NCI-H146 (cell line): ENCODE measurements around the gene TMEM170B.
A peak's percentile ranks its signal among the peaks of the same experiment; 100 is the strongest.

Experiments
- DNase-seq: peaks from one replicate; lab custom pipeline; 2025; lab: John Stamatoyannopoulos, UW

The TMEM170B gene

DNA sequence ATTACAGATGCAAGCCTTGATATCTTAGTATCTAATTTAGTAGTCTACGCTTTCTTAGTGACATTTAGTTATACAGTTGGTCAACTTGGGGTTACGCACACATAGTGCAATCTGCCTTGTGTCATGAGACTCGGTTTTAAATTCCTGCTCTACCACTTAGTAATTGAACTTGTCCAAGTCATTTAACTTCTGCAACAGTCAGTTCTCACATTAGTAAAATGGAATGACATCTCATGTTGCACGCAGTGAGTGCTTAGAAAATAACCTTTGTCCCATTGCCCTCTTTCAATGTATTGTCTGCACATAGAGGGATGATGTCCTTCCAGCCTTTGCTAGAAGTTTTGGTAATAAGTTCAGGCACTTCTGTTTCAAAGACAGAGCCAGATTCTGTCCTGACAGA is 48.6 kb downstream of the TMEM170B start:
- DNase-seq: no peak

DNA sequence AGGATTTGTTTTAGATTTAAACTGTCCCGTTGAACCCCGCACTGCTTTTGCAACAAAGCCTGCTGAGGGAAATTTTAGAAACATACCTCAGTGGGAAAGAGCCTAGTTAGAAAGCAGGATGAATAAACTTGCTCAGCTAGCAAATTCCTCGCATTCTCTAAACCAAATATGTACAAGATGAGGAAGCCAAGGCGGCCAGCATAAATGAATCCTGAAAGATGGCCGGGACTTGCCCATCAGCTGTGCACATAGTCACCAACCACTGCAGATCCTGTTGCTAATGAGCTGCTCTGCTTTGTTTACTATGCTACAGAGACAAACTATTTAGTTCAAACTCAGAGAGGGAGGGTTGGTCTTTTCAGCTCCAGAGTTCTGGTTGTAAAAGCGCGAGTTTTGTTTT is 49.0 kb downstream of the TMEM170B start:
- no peak for DNase-seq

DNA sequence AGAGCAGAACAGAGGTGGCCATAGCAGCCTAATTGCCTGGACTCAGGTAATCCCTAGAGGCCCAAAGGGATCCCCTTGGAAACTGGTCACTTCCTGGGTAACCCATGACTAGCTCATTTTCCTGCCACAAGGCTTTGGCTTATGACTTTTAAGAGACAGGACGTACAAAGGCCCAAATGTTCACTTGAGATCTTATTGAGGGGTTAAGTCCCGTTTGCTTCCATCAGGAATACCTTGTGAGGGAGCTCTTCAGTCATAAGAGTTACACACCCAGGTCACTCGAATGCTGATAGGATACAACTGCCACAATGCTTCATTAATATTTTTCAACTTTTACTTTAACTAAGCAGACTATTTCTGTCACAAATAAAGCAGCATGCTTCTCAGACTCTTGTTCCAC is 51.7 kb downstream of the TMEM170B start:
- DNase-seq: no peak

DNA sequence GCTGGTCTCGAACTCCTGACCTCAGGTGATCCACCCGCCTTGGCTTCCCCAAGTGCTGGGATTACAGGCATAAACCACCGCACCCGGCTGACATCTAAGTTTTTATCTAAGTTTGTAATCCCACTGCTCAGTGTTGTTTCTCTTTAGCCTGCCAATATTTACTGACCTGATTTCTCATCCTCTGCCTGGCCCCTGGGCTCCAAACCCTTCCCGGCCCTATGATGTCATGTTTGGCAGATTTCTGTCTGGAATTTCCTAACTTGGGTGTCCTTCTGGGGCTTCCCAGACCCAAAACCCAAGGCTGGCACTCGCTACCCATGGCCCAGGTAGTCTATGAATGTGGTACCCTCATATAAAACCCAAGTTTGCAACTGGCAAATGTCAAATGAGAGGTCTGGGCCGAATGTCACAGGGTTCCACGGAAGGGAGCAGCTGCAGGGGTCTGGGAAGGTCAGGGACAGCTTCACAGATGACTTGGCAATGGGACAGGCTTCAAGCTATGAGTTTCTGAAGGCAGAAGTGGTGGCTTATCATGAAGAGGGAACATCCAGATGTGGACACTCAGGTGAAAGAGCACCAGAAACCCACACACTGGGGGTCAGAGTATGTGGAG is 54.9 kb downstream of the TMEM170B start:
- DNase-seq: no peak

DNA sequence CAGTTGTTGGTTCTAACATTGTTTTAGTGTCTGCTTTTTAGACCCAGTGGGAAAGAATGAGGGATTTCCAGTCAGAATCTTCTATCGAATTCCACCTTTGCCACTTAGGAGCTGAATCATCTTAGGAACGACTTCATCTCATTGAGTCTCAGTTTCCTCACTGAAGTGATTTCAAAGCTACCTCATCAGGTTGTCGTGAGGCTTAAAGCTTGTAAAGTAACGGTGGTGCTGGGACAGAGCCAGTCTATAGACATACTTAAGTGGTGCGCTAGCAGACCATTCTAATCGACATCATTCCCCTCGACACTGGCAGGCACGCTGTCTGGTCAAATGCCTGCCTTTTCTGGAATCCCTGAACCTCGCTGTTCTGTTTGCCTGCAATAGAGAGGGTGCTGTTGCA is 55.5 kb downstream of the TMEM170B start:
- no peak for DNase-seq

DNA sequence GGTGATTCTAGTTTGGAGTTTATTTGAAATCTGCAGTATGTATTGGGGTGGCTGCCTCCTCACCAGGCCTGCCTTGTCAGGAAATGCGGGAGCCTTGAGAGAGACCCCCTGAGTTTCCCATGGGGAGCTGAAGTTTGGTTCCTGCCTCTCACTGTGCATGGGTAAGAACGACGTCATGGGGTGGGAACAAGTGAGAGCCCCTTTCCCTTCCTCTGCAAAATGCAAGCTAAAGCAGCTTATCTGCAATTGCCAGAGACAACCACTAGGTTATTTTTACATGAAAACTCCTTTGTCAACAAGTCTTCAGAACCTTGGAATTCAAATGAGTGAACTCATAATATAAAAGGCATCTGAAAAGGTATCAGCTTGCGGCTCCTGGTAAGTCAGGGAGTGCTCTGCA is 58.4 kb downstream of the TMEM170B start:
- no peak for DNase-seq

DNA sequence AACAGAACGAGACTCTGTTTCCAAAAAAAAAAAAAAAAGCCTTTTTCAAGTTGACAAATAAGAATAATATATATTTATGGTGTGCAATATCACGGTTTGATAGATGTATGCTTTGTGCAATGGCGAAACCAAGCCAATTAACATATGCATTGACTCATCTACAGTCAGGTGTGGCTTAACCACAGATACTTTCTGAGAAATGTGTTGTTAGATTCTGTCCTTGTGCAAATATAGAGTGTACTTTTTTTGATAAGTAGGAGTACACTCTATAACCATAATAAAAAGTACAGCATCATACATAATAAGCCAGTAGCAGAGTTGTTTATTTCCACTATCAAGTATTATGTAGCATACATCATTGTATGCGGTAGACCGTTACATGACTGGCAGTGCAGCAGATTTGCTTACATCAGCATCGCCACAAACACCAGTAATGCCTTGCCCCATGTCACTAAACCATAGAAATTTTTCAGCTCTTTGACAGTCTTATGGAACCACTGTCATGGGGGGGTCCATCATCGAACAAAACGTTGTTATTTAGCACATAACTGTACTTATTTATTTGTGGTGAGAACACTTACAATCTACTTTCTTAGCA is 59.2 kb downstream of the TMEM170B start:
- DNase-seq: no peak

DNA sequence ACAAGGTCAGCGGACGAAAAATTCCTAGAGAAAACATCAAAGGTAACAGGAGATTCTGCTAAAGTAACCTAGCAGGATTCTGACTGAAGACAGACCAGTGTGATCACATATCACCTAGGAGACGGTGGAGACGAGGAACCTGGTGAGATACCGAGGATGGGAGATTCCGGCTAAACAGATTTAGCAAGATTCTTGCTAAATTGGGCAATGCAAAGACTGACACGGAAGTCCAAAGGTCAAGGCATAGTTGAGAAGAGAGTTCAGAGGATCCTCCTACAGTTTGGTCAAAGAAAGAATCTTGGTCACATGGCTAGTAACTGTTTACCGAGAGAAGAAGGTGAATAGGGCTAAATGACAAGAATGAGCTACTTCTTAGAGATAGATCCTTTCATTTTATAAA is 61.1 kb downstream of the TMEM170B start:
- DNase-seq: no peak

DNA sequence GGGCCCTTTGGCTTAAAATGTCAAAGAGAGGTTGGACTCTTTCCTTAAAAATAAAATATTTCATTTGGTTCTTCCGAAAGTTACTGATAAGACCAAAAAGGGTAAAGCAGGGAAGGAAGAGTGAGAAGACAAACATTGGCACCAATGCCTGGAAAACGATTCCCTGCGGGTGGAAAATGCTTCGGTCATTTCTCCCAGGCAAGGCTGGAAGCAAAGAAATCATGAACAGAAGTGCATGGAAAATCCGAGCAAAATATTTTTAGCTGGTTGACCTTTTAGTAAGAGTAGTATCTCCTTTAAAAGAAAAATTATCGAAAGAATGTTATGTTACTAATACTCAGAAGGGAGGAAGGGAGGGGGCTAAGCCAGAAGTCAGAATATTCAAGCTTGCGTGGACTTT is 62.7 kb downstream of the TMEM170B start:
- no peak for DNase-seq

DNA sequence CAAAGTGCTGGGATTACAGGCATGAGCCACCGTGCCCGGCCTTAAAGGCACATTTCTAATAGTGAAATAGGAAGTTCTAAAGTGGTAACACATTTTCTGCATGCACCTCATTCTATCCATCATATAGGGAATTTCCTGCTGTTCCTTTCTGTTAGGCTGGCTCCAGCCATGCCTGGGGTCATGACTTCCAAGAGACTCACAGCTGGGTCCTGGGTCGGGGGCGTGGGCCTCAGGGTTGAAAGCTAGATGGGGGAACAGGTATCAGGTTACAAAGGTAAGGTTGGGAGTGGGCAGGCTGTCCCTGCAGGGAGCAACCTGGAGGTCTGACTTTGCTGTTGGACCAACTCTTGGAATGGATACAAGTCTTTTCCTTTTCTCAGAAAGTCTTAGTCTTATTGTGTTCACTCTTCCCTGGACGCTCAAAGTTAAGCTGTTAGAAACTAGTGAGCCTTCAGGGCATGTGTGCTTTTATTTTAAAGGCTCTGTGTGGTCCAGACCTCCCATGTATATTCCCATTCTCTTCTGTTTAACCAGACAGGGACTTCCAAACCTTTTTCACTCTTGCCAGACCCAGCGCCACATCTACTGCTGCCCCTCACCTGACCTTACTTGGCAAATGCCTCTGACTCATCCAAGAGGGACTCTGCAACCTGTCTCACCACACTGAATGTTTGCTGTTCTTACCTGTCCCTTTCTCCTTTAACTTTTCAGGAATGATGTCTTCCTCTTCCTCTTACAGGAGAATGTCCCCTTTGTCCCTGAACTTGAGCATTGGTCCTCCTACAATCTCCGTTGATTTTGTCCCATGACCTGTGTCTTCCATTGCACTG is 64.4 kb downstream of the TMEM170B start:
- no peak for DNase-seq

DNA sequence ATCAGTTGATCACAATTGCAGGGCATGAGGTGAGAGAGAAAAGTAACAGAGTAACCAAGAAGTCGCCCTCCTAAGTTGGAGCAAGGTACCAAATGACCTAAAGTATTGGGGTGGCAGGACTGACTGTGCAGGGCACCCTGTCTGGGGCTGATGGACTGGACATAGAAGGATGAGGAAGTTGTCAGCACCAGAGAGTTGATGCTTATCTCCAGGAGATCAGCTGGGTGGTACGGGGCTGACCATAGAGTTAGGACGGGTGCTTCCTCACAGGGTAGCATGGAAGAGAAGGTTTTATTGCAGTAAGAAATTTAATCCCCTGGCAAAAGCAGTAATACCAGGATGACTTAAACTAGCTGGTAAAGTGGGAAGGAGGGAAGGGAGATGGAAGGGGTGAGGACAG is 66.7 kb downstream of the TMEM170B start:
- no peak for DNase-seq

DNA sequence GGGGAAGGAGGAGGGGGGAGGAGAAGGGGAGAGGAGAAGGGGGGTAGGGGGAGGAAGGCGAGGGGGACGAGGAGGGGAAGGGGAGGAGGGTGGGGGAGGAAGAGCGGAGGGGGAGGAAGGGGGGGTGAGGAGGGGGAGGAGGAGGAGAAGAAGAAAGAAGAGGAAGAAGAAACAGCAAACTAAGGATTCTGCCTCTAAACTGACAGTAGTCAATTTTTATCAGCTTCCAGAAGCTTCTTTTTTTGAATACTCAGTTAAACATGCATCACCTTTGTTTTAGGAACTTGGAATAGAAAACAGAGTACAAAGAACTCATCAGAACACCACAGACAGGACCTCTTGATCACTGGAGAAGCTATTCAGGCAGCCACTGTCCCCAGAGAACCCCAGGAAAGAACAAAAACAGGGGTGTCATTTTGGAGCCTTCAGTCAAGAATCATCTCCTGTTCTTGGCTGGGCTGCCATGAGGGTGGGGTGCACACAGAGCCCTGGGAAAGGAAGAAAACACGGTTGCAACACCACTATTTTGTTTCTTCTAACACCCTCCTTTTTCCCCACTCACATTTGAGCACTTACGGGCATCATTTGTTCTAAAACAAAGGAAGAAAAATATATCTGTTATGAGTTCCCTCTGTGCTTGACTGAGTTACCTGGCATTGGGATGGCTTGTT is 67.4 kb downstream of the TMEM170B start:
- no peak for DNase-seq

DNA sequence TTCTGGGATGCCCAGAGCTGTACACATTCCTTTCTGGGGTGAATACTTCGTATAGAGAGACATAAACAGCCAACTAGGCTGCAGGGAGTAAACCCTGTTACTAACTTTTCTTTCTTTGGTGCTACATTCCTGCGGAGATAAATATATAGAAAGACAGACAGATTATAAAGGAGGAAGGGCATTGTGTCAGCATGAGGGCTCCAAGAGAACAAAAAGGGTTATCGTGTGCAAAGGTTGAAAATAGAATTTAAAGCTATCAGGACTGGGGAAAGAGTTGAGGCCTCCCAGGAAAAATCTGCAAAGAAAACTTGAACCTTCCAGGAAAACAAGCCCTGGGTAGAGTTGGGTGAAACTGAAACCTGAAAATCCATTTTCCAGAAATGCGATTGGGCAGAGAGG is 68.0 kb downstream of the TMEM170B start:
- no peak for DNase-seq

DNA sequence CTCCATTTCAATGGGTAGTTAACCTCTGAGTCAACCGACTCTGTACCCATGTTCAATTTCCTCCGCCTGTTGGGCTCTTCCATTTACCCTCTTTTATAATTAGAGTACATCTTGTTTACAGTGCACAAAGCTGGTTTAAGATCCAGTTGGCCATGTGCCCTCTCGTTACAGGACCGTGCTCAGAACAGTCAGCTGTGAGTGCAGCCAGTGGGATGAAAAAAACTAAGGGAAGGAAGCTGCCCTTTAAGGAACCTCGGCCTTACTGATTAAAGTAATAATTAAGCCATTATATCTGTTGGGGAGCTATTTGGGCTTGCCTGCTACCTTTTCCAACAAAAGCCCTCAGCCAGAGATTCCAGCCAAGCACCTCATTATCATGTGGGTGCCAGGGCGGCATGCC is 68.8 kb downstream of the TMEM170B start:
- peak; percentile 13 for DNase-seq

DNA sequence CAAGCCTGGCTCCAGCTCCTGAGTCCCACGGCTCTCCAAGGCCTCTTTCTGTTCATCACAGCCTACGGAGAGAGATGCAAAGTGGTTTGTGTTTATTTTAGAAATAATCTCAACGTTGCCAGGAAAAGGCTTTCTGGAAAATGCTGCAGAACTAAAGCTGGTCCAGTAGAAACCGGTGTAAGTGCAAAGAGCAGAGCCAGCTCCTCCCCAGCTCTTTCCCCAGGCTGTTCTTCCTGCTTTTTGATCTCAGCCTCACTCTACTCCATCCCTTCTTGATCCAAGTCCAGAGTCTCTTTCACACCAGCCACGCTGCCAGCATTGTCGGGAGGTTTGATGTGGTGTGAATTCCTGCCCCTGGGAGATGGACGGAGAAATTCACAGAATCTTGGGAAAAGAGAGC is 69.8 kb downstream of the TMEM170B start:
- DNase-seq: no peak

DNA sequence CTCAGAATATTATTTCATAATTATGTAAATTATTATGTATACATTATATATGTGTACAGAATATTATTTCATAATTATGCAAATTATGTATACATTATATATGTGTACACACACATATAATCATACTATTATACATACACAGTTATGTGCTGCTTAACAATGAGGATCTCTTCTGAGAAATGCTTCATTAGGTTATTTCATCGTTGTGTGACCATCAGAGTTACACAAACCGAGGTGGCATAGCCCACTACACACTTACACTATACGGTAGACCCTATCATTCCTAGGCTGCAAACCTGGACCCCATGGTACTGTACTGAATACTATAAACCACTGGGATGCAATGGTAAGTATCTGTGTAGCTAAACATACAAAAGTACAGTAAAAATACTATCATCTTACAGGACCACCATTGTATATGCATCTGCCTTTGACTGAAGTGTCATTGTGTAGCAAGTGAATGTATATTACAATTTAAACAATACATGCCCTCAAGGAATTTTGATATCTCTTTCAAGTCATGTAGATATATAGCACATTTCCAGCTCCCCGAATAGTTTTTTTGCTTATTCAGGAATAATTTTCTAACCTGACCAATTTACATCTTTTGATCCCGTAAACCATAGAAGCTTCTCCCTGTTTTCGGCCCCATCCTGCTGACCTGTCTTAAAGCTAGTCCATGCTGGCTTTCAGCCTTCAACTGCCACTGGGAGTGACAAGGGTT is 71.2 kb downstream of the TMEM170B start:
- no peak for DNase-seq

DNA sequence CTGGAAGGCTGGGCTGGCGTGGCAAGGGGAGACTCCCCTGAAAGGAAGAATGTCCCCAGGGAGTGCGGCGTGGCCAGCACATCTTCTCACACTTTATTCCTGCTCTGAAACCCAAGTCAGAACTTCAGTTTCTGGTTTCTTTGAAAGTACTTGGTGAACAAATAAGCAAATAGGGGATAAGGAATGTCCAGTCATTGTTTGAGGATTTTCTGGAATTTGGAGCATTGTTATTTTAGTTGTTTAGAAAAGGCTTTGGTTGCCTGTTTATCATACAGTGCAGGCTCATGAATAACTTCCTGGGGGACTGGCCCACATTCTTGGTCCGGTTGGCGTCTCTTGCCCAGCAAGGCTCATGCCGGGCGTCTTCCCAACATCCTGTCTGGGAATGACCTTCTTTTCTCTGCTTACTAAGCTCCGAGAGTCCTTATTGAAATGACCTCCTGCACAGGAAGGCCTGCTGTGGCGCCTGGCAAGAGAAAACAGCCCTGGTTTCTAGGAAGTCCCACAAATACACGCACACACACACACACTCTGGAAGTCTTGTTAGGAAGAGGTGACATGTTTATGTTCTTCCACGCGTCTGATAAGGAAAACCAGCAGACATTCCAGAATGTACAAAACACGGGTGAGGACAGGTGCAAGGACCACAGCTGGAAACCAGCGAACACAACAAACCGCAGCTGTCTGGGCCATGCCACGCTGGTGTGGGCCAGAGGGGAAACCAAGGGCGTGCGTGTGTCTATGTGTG is 71.9 kb downstream of the TMEM170B start:
- no peak for DNase-seq

DNA sequence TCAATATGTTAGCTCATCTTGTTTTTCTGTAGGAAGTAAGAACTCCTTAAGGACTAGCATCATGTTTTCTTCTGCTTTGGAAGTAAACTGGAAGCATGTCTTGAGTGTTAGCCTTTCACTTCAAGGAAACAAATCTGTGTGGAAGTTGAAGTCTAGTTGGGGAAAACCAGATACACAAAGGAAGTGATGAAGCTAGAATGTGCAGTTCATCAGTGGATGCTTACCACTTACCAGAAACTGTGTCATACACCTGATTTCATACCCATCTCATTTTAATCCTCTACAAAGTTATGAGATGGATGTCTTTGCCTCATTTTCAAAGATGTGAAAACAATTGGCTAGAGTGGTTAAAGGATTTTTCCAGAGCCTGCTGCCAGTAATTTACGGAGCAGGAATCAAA is 75.8 kb downstream of the TMEM170B start:
- no peak for DNase-seq

DNA sequence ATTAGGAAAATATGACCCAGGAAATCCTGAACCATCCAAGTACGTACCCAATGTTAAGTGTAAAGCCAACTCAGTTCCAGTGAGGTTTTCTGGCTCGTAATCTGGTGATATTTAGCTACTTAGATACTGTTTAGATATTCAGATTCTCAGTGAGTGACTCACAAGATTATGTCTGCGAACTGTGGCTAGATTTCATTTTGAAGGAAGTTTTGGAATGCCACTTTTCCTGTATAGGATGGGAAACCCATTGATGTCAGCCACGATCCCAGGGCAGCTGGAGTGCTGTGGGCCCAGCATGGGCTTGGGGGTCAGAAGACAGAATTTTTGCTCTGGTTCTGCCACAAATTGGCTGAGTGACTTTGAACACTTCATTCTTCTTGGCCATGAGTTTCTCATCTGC is 76.3 kb downstream of the TMEM170B start:
- no peak for DNase-seq

DNA sequence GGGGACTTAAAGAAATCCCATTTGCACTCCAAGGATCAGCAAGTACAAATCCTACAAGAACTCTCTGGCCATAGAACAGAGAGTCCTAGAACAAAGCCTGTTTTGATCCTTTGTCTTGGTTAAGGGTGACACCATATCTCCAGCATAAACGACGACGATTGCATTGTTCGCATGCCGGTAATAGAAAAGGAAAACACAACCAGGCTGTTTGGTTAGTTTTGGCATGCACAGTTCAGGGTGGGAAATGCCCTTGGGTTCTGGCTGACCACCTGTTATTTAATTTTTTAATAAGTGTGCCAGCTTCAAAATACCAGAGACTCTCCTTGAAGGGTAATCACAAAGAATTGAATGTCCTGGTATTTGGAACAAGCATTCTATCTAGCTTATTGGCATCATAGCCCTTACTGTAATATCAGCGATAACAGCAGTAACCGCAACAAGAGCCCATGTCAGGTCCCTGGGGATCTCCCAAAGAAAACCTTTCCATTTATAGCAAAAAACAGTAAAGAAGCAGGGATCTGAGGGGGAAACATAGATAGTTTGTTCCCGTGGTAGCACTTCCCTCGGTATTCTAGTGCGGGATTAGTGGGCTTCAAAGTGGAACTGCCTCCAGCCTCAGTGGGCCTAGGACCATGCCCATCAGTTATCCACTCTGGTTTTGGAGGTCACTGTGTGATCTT is 77.1 kb downstream of the TMEM170B start:
- DNase-seq: no peak

DNA sequence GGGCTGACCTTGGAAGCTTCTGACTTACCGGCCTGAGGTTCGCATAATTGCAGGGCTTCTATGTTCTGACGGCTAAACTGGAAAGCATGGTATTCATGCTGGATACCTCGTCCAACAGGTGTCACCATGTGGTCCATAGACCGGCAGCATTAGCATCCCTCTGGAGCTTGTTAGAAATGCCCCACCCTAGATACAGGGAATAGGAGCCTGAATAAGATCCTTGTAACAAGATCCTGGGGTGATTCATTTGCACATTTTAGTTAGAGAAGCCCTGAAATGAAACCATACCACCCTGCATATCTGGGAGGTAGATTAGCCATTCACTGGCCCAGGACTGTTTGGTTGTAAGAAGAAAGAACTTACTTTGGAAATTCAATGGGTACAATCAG is 77.7 kb downstream of the TMEM170B start:
- no peak for DNase-seq
